22Rv1 (cell line): ENCODE measurements around the gene SENP6.

Experiments
- CTCF ChIP-seq: fragments of 450-650 bp; IDR thresholded peaks from 2 replicates; pipeline ENCODE4 v1.5.1; 2017; ENCODE audit warnings: mild to moderate bottlenecking
- ZFX ChIP-seq: fragments of 450-650 bp; IDR thresholded peaks from 2 replicates; pipeline ENCODE4 v1.6.1; 2017; ENCODE audit warnings: antibody characterized with exemption, borderline replicate concordance

- TF ChIP-seq CTCF (no peak), ZFX (no peak)
These were observed 9.5 kb downstream of the SENP6 start for GRCh38 chr6:75611011-75611701.
